ENCODE data around the gene LTBP3.
"Not testable (repeated sequence)": the region's sequence is repeated elsewhere in the genome, so short reads cannot be mapped to it uniquely, and the experiment has no call there.

The LTBP3 gene

GRCh38 chr11:65564879-65565559 lies 6.9 kb upstream of the LTBP3 start:
- not testable (repeated sequence) for H4K91ac ChIP-seq (ENCODE audit: low read length); H2AFZ ChIP-seq (ENCODE audit: low read depth, low read length); H2AK5ac ChIP-seq (ENCODE audit: low read length, severe bottlenecking); H3K23ac ChIP-seq (ENCODE audit: low read length in 2 of 2); H3K4me3 ChIP-seq (ENCODE audit: insufficient read depth in 1 of 2, low read depth in 1 of 2, low read length in 2 of 2); H4K8ac ChIP-seq (ENCODE audit: low read length); H2BK120ac ChIP-seq (ENCODE audit: low read depth, low read length); H3K14ac ChIP-seq (ENCODE audit: low read length in 2 of 2); H3K27ac ChIP-seq (ENCODE audit: low read length, poor library complexity, severe bottlenecking); H2BK15ac ChIP-seq (ENCODE audit: low read depth, poor library complexity, severe bottlenecking); H3K9ac ChIP-seq (ENCODE audit: low read length); H2BK12ac ChIP-seq (ENCODE audit: low read length in 2 of 2); H3K9me3 ChIP-seq (ENCODE audit: control insufficient read depth, low read length); DNase-seq; H3K27me3 ChIP-seq (ENCODE audit: control insufficient read depth in 1 of 2, insufficient read depth in 1 of 2, low read length in 2 of 2); H3K4ac ChIP-seq (ENCODE audit: low read depth in 1 of 2, low read length in 2 of 2); H3K18ac ChIP-seq (ENCODE audit: low read depth in 1 of 2, low read length in 2 of 2); H2BK5ac ChIP-seq (ENCODE audit: low read depth, low read length, poor library complexity, severe bottlenecking); H3K4me2 ChIP-seq (ENCODE audit: low read length, poor library complexity, severe bottlenecking)
- H3K36me3 ChIP-seq (ENCODE audit: control insufficient read depth in 1 of 2, insufficient read depth in 2 of 2, low read depth in 1 of 2, low read length in 2 of 2): peaks cover 0 to 11% of the 10 kb centered on the region in 2 experiments
- 94% methylated on average over 10 of the region's 12 CpGs for WGBS
- H3K4me1 ChIP-seq (ENCODE audit: control insufficient read depth, insufficient read depth, low read depth, low read length): peaks cover 22% of the 10 kb centered on the region
- H3K79me1 ChIP-seq (replicated peaks; ENCODE audit: low read length, poor library complexity, severe bottlenecking): peaks cover 13% of the 10 kb centered on the region

GRCh38 chr11:65563601-65564000 lies 5.4 kb upstream of the LTBP3 start:
- Histone ChIP-seq H2BK12ac (ENCODE audit: low read length in 2 of 2) (no peak overlapping the region), H3K4me2 (ENCODE audit: low read length, poor library complexity, severe bottlenecking) (no peak overlapping the region), H3K23ac (ENCODE audit: low read length in 2 of 2) (no peak overlapping the region), H2BK5ac (ENCODE audit: low read depth, low read length, poor library complexity, severe bottlenecking) (no peak overlapping the region), H3K36me3 (ENCODE audit: control insufficient read depth in 1 of 2, insufficient read depth in 2 of 2, low read depth in 1 of 2, low read length in 2 of 2) (peaks cover 0 to 11% of the 10 kb centered on the region in 2 experiments), H3K79me1 (replicated peaks; ENCODE audit: low read length, poor library complexity, severe bottlenecking) (peaks cover 13% of the 10 kb centered on the region), H3K9me3 (ENCODE audit: control insufficient read depth, low read length) (no peaks in the 10 kb centered on the region), H4K8ac (ENCODE audit: low read length) (no peak overlapping the region), H2AFZ (ENCODE audit: low read depth, low read length) (no peak overlapping the region), H3K4ac (ENCODE audit: low read depth in 1 of 2, low read length in 2 of 2) (no peak overlapping the region), H2BK15ac (ENCODE audit: low read depth, poor library complexity, severe bottlenecking) (no peak overlapping the region), H3K18ac (ENCODE audit: low read depth in 1 of 2, low read length in 2 of 2) (no peak overlapping the region), H2BK120ac (ENCODE audit: low read depth, low read length) (no peak overlapping the region), H4K91ac (ENCODE audit: low read length) (no peak overlapping the region), H3K9ac (ENCODE audit: low read length) (no peak overlapping the region), H3K4me3 (ENCODE audit: insufficient read depth in 1 of 2, low read depth in 1 of 2, low read length in 2 of 2) (no peak overlapping the region), H3K27me3 (ENCODE audit: control insufficient read depth in 1 of 2, insufficient read depth in 1 of 2, low read length in 2 of 2) (no peaks in the 10 kb centered on the region), H3K4me1 (ENCODE audit: control insufficient read depth, insufficient read depth, low read depth, low read length) (peaks cover 28% of the 10 kb centered on the region), H2AK5ac (ENCODE audit: low read length, severe bottlenecking) (no peak overlapping the region), H3K14ac (ENCODE audit: low read length in 2 of 2) (no peak overlapping the region), H3K27ac (ENCODE audit: low read length, poor library complexity, severe bottlenecking) (no peak overlapping the region)
- no peak for DNase-seq
- WGBS: 94% methylated on average over 4 of the region's 4 CpGs

- no peaks in the 10 kb centered on the region for H3K9me3 ChIP-seq (ENCODE audit: control insufficient read depth, low read length)
- no peak overlapping the region for H4K91ac ChIP-seq (ENCODE audit: low read length)
- H3K27ac ChIP-seq (ENCODE audit: low read length, poor library complexity, severe bottlenecking): no peak overlapping the region
- H2BK5ac ChIP-seq (ENCODE audit: low read depth, low read length, poor library complexity, severe bottlenecking): no peak overlapping the region
- no peaks in the 10 kb centered on the region for H3K27me3 ChIP-seq (ENCODE audit: control insufficient read depth in 1 of 2, insufficient read depth in 1 of 2, low read length in 2 of 2)
- H3K4me2 ChIP-seq (ENCODE audit: low read length, poor library complexity, severe bottlenecking): no peak overlapping the region
- no peak overlapping the region for H4K8ac ChIP-seq (ENCODE audit: low read length)
- H2BK15ac ChIP-seq (ENCODE audit: low read depth, poor library complexity, severe bottlenecking): no peak overlapping the region
- H3K4me1 ChIP-seq (ENCODE audit: control insufficient read depth, insufficient read depth, low read depth, low read length): peaks cover 29% of the 10 kb centered on the region
- no peak overlapping the region for H3K4me3 ChIP-seq (ENCODE audit: insufficient read depth in 1 of 2, low read depth in 1 of 2, low read length in 2 of 2)
- H3K79me1 ChIP-seq (replicated peaks; ENCODE audit: low read length, poor library complexity, severe bottlenecking): peaks cover 8% of the 10 kb centered on the region
- no peak overlapping the region for H3K14ac ChIP-seq (ENCODE audit: low read length in 2 of 2)
- DNase-seq: no peak
- H2BK120ac ChIP-seq (ENCODE audit: low read depth, low read length): no peak overlapping the region
- H3K4ac ChIP-seq (ENCODE audit: low read depth in 1 of 2, low read length in 2 of 2): no peak overlapping the region
- WGBS: 95% methylated on average over 8 of the region's 9 CpGs
- no peak overlapping the region for H2AK5ac ChIP-seq (ENCODE audit: low read length, severe bottlenecking)
- H3K23ac ChIP-seq (ENCODE audit: low read length in 2 of 2): no peak overlapping the region
- no peak overlapping the region for H3K18ac ChIP-seq (ENCODE audit: low read depth in 1 of 2, low read length in 2 of 2)
- peaks cover 0 to 6% of the 10 kb centered on the region in 2 experiments for H3K36me3 ChIP-seq (ENCODE audit: control insufficient read depth in 1 of 2, insufficient read depth in 2 of 2, low read depth in 1 of 2, low read length in 2 of 2)
- H2BK12ac ChIP-seq (ENCODE audit: low read length in 2 of 2): no peak overlapping the region
- H2AFZ ChIP-seq (ENCODE audit: low read depth, low read length): no peak overlapping the region
- no peak overlapping the region for H3K9ac ChIP-seq (ENCODE audit: low read length)
These were observed 4.6 kb upstream of the LTBP3 start for GRCh38 chr11:65562788-65563187.

GRCh38 chr11:65562020-65562419 lies 3.9 kb upstream of the LTBP3 start:
- H3K9me3 ChIP-seq (ENCODE audit: control insufficient read depth, low read length): no peaks in the 10 kb centered on the region
- 94% methylated on average over 7 of the region's 7 CpGs for WGBS

More at GRCh38 chr11:65562020-65562419, 3.9 kb upstream of the LTBP3 start:
- H3K4me2 ChIP-seq (ENCODE audit: low read length, poor library complexity, severe bottlenecking): no peak overlapping the region
- peaks cover 4% of the 10 kb centered on the region for H3K79me1 ChIP-seq (replicated peaks; ENCODE audit: low read length, poor library complexity, severe bottlenecking)
- no peak overlapping the region for H4K8ac ChIP-seq (ENCODE audit: low read length)
- H3K4me1 ChIP-seq (ENCODE audit: control insufficient read depth, insufficient read depth, low read depth, low read length): peaks cover 34% of the 10 kb centered on the region
- H3K18ac ChIP-seq (ENCODE audit: low read depth in 1 of 2, low read length in 2 of 2): no peak overlapping the region
- no peak overlapping the region for H2BK120ac ChIP-seq (ENCODE audit: low read depth, low read length)
- H3K27ac ChIP-seq (ENCODE audit: low read length, poor library complexity, severe bottlenecking): no peak overlapping the region
- no peak overlapping the region for H2AK5ac ChIP-seq (ENCODE audit: low read length, severe bottlenecking)
- no peak overlapping the region for H3K9ac ChIP-seq (ENCODE audit: low read length)
- H2AFZ ChIP-seq (ENCODE audit: low read depth, low read length): no peak overlapping the region
- H3K36me3 ChIP-seq (ENCODE audit: control insufficient read depth in 1 of 2, insufficient read depth in 2 of 2, low read depth in 1 of 2, low read length in 2 of 2): peaks cover 0 to 5% of the 10 kb centered on the region in 2 experiments
- no peak overlapping the region for H4K91ac ChIP-seq (ENCODE audit: low read length)
- no peaks in the 10 kb centered on the region for H3K27me3 ChIP-seq (ENCODE audit: control insufficient read depth in 1 of 2, insufficient read depth in 1 of 2, low read length in 2 of 2)
- H3K14ac ChIP-seq (ENCODE audit: low read length in 2 of 2): no peak overlapping the region
- no peak for DNase-seq
- H2BK12ac ChIP-seq (ENCODE audit: low read length in 2 of 2): no peak overlapping the region
- H2BK15ac ChIP-seq (ENCODE audit: low read depth, poor library complexity, severe bottlenecking): no peak overlapping the region
- no peak overlapping the region for H2BK5ac ChIP-seq (ENCODE audit: low read depth, low read length, poor library complexity, severe bottlenecking)
- peak overlapping the region in 1 of 2 experiments; percentile 13 for H3K4ac ChIP-seq (ENCODE audit: low read depth in 1 of 2, low read length in 2 of 2)
- no peak overlapping the region for H3K4me3 ChIP-seq (ENCODE audit: insufficient read depth in 1 of 2, low read depth in 1 of 2, low read length in 2 of 2)
- H3K23ac ChIP-seq (ENCODE audit: low read length in 2 of 2): no peak overlapping the region

All from mesenchymal stem cell (in vitro differentiated cells and primary cell).